Measurements from ENCODE around the gene B3GNT3.

B3GNT3 gene

GRCh38 chr19:17847538-17848366 lies 52.8 kb downstream of the B3GNT3 start, which contains the start of gene JAK3:
JAK3 (minus strand) TSS chr19:17847982; CDS start chr19:17844417, 3,565 bp downstream.
- H3K9me3 ChIP-seq (replicated peaks; ENCODE audit: insufficient read depth, low read length), result no peaks in the 10 kb centered on the region
- no peaks in the 10 kb centered on the region for H4K20me1 ChIP-seq (ENCODE audit: insufficient read depth, low read length)
- no peaks in the 10 kb centered on the region for H3K27me3 ChIP-seq (replicated peaks; ENCODE audit: insufficient read depth, low read length)
- H2AFZ ChIP-seq (ENCODE audit: low read length), result peak within 1 kb of the TSS; percentile 77
- no peaks in the 10 kb centered on the region for H3K36me3 ChIP-seq (replicated peaks; ENCODE audit: insufficient read depth, low read length)
- peak within 1 kb of the TSS; percentile 60 for H3K4me3 ChIP-seq (ENCODE audit: low read length)
- peak within 1 kb of the TSS; percentile 86; the same call in 1 of the 2 replicates for H3K4me2 ChIP-seq (ENCODE audit: low read depth, low read length)
- no peaks in the 10 kb centered on the region for H3K79me2 ChIP-seq (ENCODE audit: low read length)
- H3K9ac ChIP-seq (ENCODE audit: low read length), result peak within 1 kb of the TSS; percentile 63; the same call in 1 of the 2 replicates
- H3K27ac ChIP-seq (ENCODE audit: low read length), result peak within 1 kb of the TSS; percentile 71; the same call in 1 of the 2 replicates
- H3K4me1 ChIP-seq (ENCODE audit: low read length), result peaks cover 14% of the 10 kb centered on the region
- no peaks in the 10 kb centered on the region for H3K9me2 ChIP-seq (replicated peaks; ENCODE audit: insufficient read depth, low read length)
- H3F3A ChIP-seq (ENCODE audit: insufficient read depth, low read length), result peaks cover 6% of the 10 kb centered on the region; the same call in 1 of the 2 replicates
- DNase-seq, result peak; percentile 67
- no peak for TF ChIP-seq EZH2 (optimal IDR thresholded peaks at IDR 0.05; ENCODE audit: low read depth, low read length)
- no peak for TF ChIP-seq EZH2phosphoT487 (IDR thresholded peaks at IDR 0.05; ENCODE audit: low read length)
- no peak for TF ChIP-seq CTCF (IDR thresholded peaks at IDR 0.05; ENCODE audit: low read length)

GRCh38 chr19:17848595-17849292 lies 53.8 kb downstream of the B3GNT3 start:
- Histone ChIP-seq H3K4me1 (ENCODE audit: low read length) (peaks cover 14% of the 10 kb centered on the region), H3F3A (ENCODE audit: insufficient read depth, low read length) (peaks cover 6% of the 10 kb centered on the region; the same call in 1 of the 2 replicates), H3K4me2 (ENCODE audit: low read depth, low read length) (no peak overlapping the region), H3K36me3 (replicated peaks; ENCODE audit: insufficient read depth, low read length) (no peaks in the 10 kb centered on the region), H3K27me3 (replicated peaks; ENCODE audit: insufficient read depth, low read length) (no peaks in the 10 kb centered on the region), H4K20me1 (ENCODE audit: insufficient read depth, low read length) (no peaks in the 10 kb centered on the region), H3K9ac (ENCODE audit: low read length) (no peak overlapping the region), H3K4me3 (ENCODE audit: low read length) (no peak overlapping the region), H3K79me2 (ENCODE audit: low read length) (no peaks in the 10 kb centered on the region), H3K9me3 (replicated peaks; ENCODE audit: insufficient read depth, low read length) (no peaks in the 10 kb centered on the region), H3K9me2 (replicated peaks; ENCODE audit: insufficient read depth, low read length) (no peaks in the 10 kb centered on the region), H3K27ac (ENCODE audit: low read length) (no peak overlapping the region), H2AFZ (ENCODE audit: low read length) (no peak overlapping the region)
- TF ChIP-seq EZH2 (optimal IDR thresholded peaks at IDR 0.05; ENCODE audit: low read depth, low read length) (no peak), CTCF (IDR thresholded peaks at IDR 0.05; ENCODE audit: low read length) (no peak), EZH2phosphoT487 (IDR thresholded peaks at IDR 0.05; ENCODE audit: low read length) (no peak)
- DNase-seq, result no peak

- no peaks in the 10 kb centered on the region; the same call in 1 of the 2 replicates for H3F3A ChIP-seq (ENCODE audit: insufficient read depth, low read length)
- no peaks in the 10 kb centered on the region for H3K9me2 ChIP-seq (replicated peaks; ENCODE audit: insufficient read depth, low read length)
- H3K9ac ChIP-seq (ENCODE audit: low read length), result no peak overlapping the region
- H3K27ac ChIP-seq (ENCODE audit: low read length), result no peak overlapping the region
- H3K4me2 ChIP-seq (ENCODE audit: low read depth, low read length), result no peak overlapping the region
- peaks cover 8% of the 10 kb centered on the region; the same call in 1 of the 2 replicates for H3K27me3 ChIP-seq (replicated peaks; ENCODE audit: insufficient read depth, low read length)
- H3K9me3 ChIP-seq (replicated peaks; ENCODE audit: insufficient read depth, low read length), result no peaks in the 10 kb centered on the region
- H3K4me1 ChIP-seq (ENCODE audit: low read length), result peaks cover 11% of the 10 kb centered on the region
- no peaks in the 10 kb centered on the region for H3K36me3 ChIP-seq (replicated peaks; ENCODE audit: insufficient read depth, low read length)
- H3K79me2 ChIP-seq (ENCODE audit: low read length), result no peaks in the 10 kb centered on the region
- H3K4me3 ChIP-seq (ENCODE audit: low read length), result no peak overlapping the region
- H4K20me1 ChIP-seq (ENCODE audit: insufficient read depth, low read length), result no peaks in the 10 kb centered on the region
- no peak overlapping the region for H2AFZ ChIP-seq (ENCODE audit: low read length)
- no peak for TF ChIP-seq EZH2phosphoT487 (IDR thresholded peaks at IDR 0.05; ENCODE audit: low read length)
- no peak for TF ChIP-seq CTCF (IDR thresholded peaks at IDR 0.05; ENCODE audit: low read length)
- no peak for TF ChIP-seq EZH2 (optimal IDR thresholded peaks at IDR 0.05; ENCODE audit: low read depth, low read length)
- DNase-seq, result no peak
These were observed 59.1 kb downstream of the B3GNT3 start for GRCh38 chr19:17854061-17854460.

Data from MM.1S (cell line).